Neural cell (in vitro differentiated cells): ENCODE results near the gene SV2B.

Experiments used
- CTCF ChIP-seq: fragments of 450-650 bp; IDR thresholded peaks from 2 replicates; pipeline ENCODE4 v1.5.1; 2014; ENCODE audit warnings: antibody characterized with exemption, mild to moderate bottlenecking, moderate library complexity; ENCODE audit not compliant: poor library complexity, severe bottlenecking
- EP300 ChIP-seq: fragments of 450-650 bp; conservative IDR thresholded peaks from 2 replicates; pipeline ENCODE4 v1.6.1; 2014; ENCODE audit warnings: antibody characterized with exemption, mild to moderate bottlenecking, moderate library complexity; ENCODE audit not compliant: poor library complexity, severe bottlenecking
- EZH2 ChIP-seq: fragments of 200-600, 300-800 bp; shearing (Covaris generic), sonication (generic); IDR thresholded peaks from 2 replicates; pipeline ENCODE4 v1.6.1; 2014; ENCODE audit warnings: antibody characterized with exemption, low read length, borderline replicate concordance, mild to moderate bottlenecking; ENCODE audit not compliant: insufficient read depth, poor library complexity, severe bottlenecking
- MXI1 ChIP-seq: fragments of 450-650 bp; conservative IDR thresholded peaks from 2 replicates; pipeline ENCODE4 v1.6.1; 2014; ENCODE audit warnings: antibody characterized with exemption, mild to moderate bottlenecking; ENCODE audit not compliant: poor library complexity, severe bottlenecking
- POLR2AphosphoS5 ChIP-seq: IDR thresholded peaks from 2 replicates; pipeline ENCODE4 v1.6.1; 2012
- RAD21 ChIP-seq: fragments of 450-650 bp; conservative IDR thresholded peaks from 2 replicates; pipeline ENCODE4 v1.6.1; 2014; ENCODE audit warnings: antibody characterized with exemption, mild to moderate bottlenecking, moderate library complexity
- REST ChIP-seq: IDR thresholded peaks from 2 replicates; pipeline ENCODE4 v1.6.1; 2012; ENCODE audit warnings: borderline replicate concordance
- SMC3 ChIP-seq: fragments of 450-650 bp; conservative IDR thresholded peaks from 2 replicates; pipeline ENCODE4 v1.6.1; 2014; ENCODE audit warnings: antibody characterized with exemption, mild to moderate bottlenecking, moderate library complexity; ENCODE audit not compliant: poor library complexity
- TAF1 ChIP-seq: IDR thresholded peaks from 2 replicates; pipeline ENCODE4 v1.6.1; 2012; ENCODE audit warnings: low read depth

GRCh38 chr15:91249591-91249990 is 149.5 kb downstream of the SV2B start:
- TF ChIP-seq EP300 (no peak), CTCF (no peak), TAF1 (no peak), EZH2 (no peak), RAD21 (no peak), MXI1 (no peak), POLR2AphosphoS5 (no peak), REST (no peak), SMC3 (no peak)
